H1 (cell line): ENCODE data around the gene LYL1. TPM values are rescaled to one million over a fixed set of nuclear protein-coding genes. Genes with fewer than 3 reads are reported as not detected.

Experiments used
- CTCF ChIA-PET: fragments of 300-600 bp; sonication (Branson Sonifier 250); formaldehyde crosslinking; loops from one replicate; lab custom pipeline; 2021; ENCODE audit not compliant: partially characterized antibody; lab: Charles Lee
- POLR2A ChIA-PET: fragments of 300-600 bp; sonication (Branson Sonifier 250); formaldehyde crosslinking; loops from one replicate; lab custom pipeline; 2021; ENCODE audit warnings: inconsistent platforms; ENCODE audit not compliant: partially characterized antibody; lab: Charles Lee
- DNase-seq, 2 experiments: peaks; one replicate each; pipeline versions ENCODE4 v3.0.0 to v3.0.0-alpha.2; 2010 to 2022; ENCODE audit warnings: low spot score in 2 of 2, low read depth in 1 of 2, mixed read lengths in 1 of 2
- FAIRE-seq: peaks from 2 replicates; lab custom pipeline; 2011; peaks lifted over from hg19 to GRCh38; lab: Jason Lieb, UNC
- H2AFZ ChIP-seq: 2 replicates; pipeline ENCODE4 v1.8.1; 2012; ENCODE audit warnings: low read length, inconsistent platforms
- H2AK5ac ChIP-seq: 2 replicates; pipeline ENCODE4 v1.6.1; 2013; ENCODE audit warnings: low read depth, low read length
- H2BK120ac ChIP-seq: replicated peaks from 2 replicates; pipeline ENCODE3; 2013; ENCODE audit warnings: low read depth, low read length, inconsistent platforms
- H2BK12ac ChIP-seq: 2 replicates; pipeline ENCODE4 v1.6.1; 2013; ENCODE audit warnings: low read depth, low read length
- H2BK15ac ChIP-seq: 2 replicates; pipeline ENCODE4 v1.6.1; 2013; ENCODE audit warnings: low read length
- H2BK20ac ChIP-seq: 2 replicates; pipeline ENCODE4 v1.6.1; 2013; ENCODE audit warnings: low read length
- H2BK5ac ChIP-seq: 2 replicates; pipeline ENCODE4 v1.6.1; 2013; ENCODE audit warnings: low read depth, low read length
- H3K14ac ChIP-seq: 2 replicates; pipeline ENCODE4 v1.6.1; 2013; ENCODE audit warnings: inconsistent platforms; ENCODE audit not compliant: insufficient read length
- H3K18ac ChIP-seq: 2 replicates; pipeline ENCODE4 v1.6.1; 2013; ENCODE audit warnings: low read length; ENCODE audit errors: extremely low read depth
- H3K23ac ChIP-seq: 2 replicates; pipeline ENCODE4 v1.6.1; 2013; ENCODE audit warnings: inconsistent platforms; ENCODE audit not compliant: insufficient read length
- H3K23me2 ChIP-seq: 2 replicates; pipeline ENCODE4 v1.6.1; 2013; ENCODE audit warnings: low read depth, low read length
- H3K27ac ChIP-seq: 2 replicates; pipeline ENCODE4 v1.6.1; 2011; ENCODE audit warnings: low read depth, low read length, inconsistent platforms
- H3K27me3 ChIP-seq, 4 experiments: replicated peaks in 1 of 4; 1 replicate in 1 of 4; 2 replicates in 3 of 4; pipeline versions ENCODE4 v1.6.1 to v1.8.1; 2011 to 2013; ENCODE audit warnings: low read length in 3 of 4, mild to moderate bottlenecking in 3 of 4, inconsistent platforms in 2 of 4, mixed read lengths in 2 of 4, moderate library complexity in 1 of 4; ENCODE audit not compliant: control insufficient read depth in 3 of 4, insufficient read depth in 3 of 4; ENCODE audit errors: extremely low read depth in 1 of 4
- H3K36me3 ChIP-seq, 4 experiments: 2 replicates each; pipeline versions ENCODE4 v1.6.1 to v1.8.1; 2011 to 2013; ENCODE audit warnings: mild to moderate bottlenecking in 4 of 4, low read length in 3 of 4, moderate library complexity in 2 of 4, control low read depth in 1 of 4, inconsistent platforms in 1 of 4; ENCODE audit not compliant: insufficient read depth in 4 of 4, control insufficient read depth in 2 of 4
- H3K4ac ChIP-seq: replicated peaks from 2 replicates; pipeline ENCODE3; 2013; ENCODE audit warnings: low read length, low read depth, mixed read lengths, inconsistent platforms; ENCODE audit not compliant: insufficient read length
- H3K4me1 ChIP-seq, 4 experiments: replicated peaks in 1 of 4; 1 replicate in 1 of 4; 2 replicates in 3 of 4; pipeline versions ENCODE4 v1.6.1 to v1.8.1; 2011 to 2013; ENCODE audit warnings: low read length in 3 of 4, inconsistent platforms in 2 of 4, mixed read lengths in 1 of 4; ENCODE audit not compliant: insufficient read depth in 4 of 4, control insufficient read depth in 3 of 4
- H3K4me2 ChIP-seq, 2 experiments: 2 replicates each; pipeline versions ENCODE4 v1.6.1 to v1.8.1; 2011 to 2013; ENCODE audit warnings: low read depth in 2 of 2, low read length in 2 of 2, control low read depth in 1 of 2, inconsistent platforms in 1 of 2, mild to moderate bottlenecking in 1 of 2; ENCODE audit not compliant: insufficient read depth in 1 of 2
- H3K4me3 ChIP-seq, 4 experiments: fragments of 200-600, 300-600 bp in 1 of 4; sonication (generic), shearing (Covaris generic), sonication (Bioruptor Twin) in 1 of 4; 2 replicates each; pipeline versions ENCODE4 v1.5.1 to v1.8.1; 2011 to 2016; ENCODE audit warnings: low read length in 4 of 4, low read depth in 3 of 4, control low read depth in 2 of 4, inconsistent platforms in 2 of 4, mild to moderate bottlenecking in 2 of 4, mixed read lengths in 1 of 4, moderate library complexity in 1 of 4; ENCODE audit not compliant: insufficient read depth in 2 of 4; ENCODE audit errors: extremely low read depth in 1 of 4
- H3K56ac ChIP-seq: replicated peaks from 2 replicates; pipeline ENCODE3; 2013; ENCODE audit warnings: low read depth, mild to moderate bottlenecking, mixed read lengths, low read length, inconsistent platforms; ENCODE audit not compliant: insufficient read length
- H3K79me1 ChIP-seq: 2 replicates; pipeline ENCODE4 v1.6.1; 2013; ENCODE audit warnings: low read depth, low read length, control low read depth
- H3K79me2 ChIP-seq, 2 experiments: 2 replicates each; pipeline versions ENCODE4 v1.6.1 to v1.8.1; 2012 to 2013; ENCODE audit warnings: low read length in 2 of 2, mild to moderate bottlenecking in 2 of 2, inconsistent platforms in 1 of 2; ENCODE audit not compliant: insufficient read depth in 2 of 2, control insufficient read depth in 1 of 2
- H3K9ac ChIP-seq, 4 experiments: replicated peaks in 1 of 4; 1 replicate in 1 of 4; 2 replicates in 3 of 4; pipeline versions ENCODE4 v1.6.1 to v1.8.1; 2011 to 2013; ENCODE audit warnings: low read depth in 3 of 4, low read length in 3 of 4, control low read depth in 2 of 4, mild to moderate bottlenecking in 2 of 4, moderate library complexity in 2 of 4, inconsistent platforms in 1 of 4; ENCODE audit errors: extremely low read depth in 1 of 4
- H3K9me3 ChIP-seq, 2 experiments: 2 replicates each; pipeline versions ENCODE4 v1.6.1 to v1.8.1; 2012 to 2013; ENCODE audit warnings: mild to moderate bottlenecking in 2 of 2, moderate library complexity in 2 of 2, control low read depth in 1 of 2, inconsistent platforms in 1 of 2, low read depth in 1 of 2, low read length in 1 of 2, mixed read lengths in 1 of 2; ENCODE audit not compliant: insufficient read depth in 2 of 2
- H4K20me1 ChIP-seq, 2 experiments: replicated peaks in 1 of 2; 2 replicates each; pipeline versions ENCODE3 to v1.8.1; 2011 to 2013; ENCODE audit warnings: inconsistent platforms in 2 of 2, low read length in 2 of 2, mild to moderate bottlenecking in 1 of 2; ENCODE audit not compliant: insufficient read depth in 2 of 2, control insufficient read depth in 1 of 2
- H4K5ac ChIP-seq: 2 replicates; pipeline ENCODE4 v1.6.1; 2013; ENCODE audit warnings: low read length, low read depth, mixed read lengths, inconsistent platforms; ENCODE audit not compliant: insufficient read length
- H4K8ac ChIP-seq: 2 replicates; pipeline ENCODE4 v1.8.0; 2013; ENCODE audit warnings: mild to moderate bottlenecking, moderate library complexity, low read length, inconsistent platforms; ENCODE audit not compliant: insufficient read depth; ENCODE audit errors: extremely low read depth
- H4K91ac ChIP-seq: replicated peaks from 2 replicates; pipeline ENCODE3; 2013; ENCODE audit warnings: low read length, mixed read lengths, inconsistent platforms; ENCODE audit not compliant: insufficient read length
- ASH2L ChIP-seq: fragments of 200-600, 300-600 bp; sonication (generic); IDR thresholded peaks from one replicate; pipeline ENCODE4 v1.7.1; 2017; ENCODE audit warnings: low read length
- CTBP2 ChIP-seq: IDR thresholded peaks from 2 replicates; pipeline ENCODE4 v1.7.0; 2011; ENCODE audit warnings: borderline replicate concordance, mild to moderate bottlenecking, moderate library complexity, mixed read lengths, low read length; ENCODE audit not compliant: insufficient read depth, insufficient read length
- E2F6 ChIP-seq: IDR thresholded peaks from 2 replicates; pipeline ENCODE4 v1.6.1; 2012; ENCODE audit warnings: inconsistent platforms
- EP300 ChIP-seq, 2 experiments: IDR thresholded peaks; 1 replicate in 1 of 2; 2 replicates in 1 of 2; pipeline ENCODE4 v1.6.1; 2011 to 2012; ENCODE audit warnings: low read depth in 2 of 2, low read length in 2 of 2, mild to moderate bottlenecking in 2 of 2, borderline replicate concordance in 1 of 2, inconsistent platforms in 1 of 2, moderate library complexity in 1 of 2
- HDAC6 ChIP-seq: IDR thresholded peaks from one replicate; pipeline ENCODE4 v1.7.1; 2012; ENCODE audit warnings: low read depth, mild to moderate bottlenecking, inconsistent platforms, low read length, moderate library complexity
- KDM5A ChIP-seq: fragments of 200-600 bp; IDR thresholded peaks from 2 replicates; pipeline ENCODE4 v1.7.1; 2012; ENCODE audit warnings: mild to moderate bottlenecking, low read length, inconsistent platforms, mixed read lengths
- SRF ChIP-seq: IDR thresholded peaks from 2 replicates; pipeline ENCODE4 v1.6.1; 2011; ENCODE audit warnings: mild to moderate bottlenecking, low read depth, low read length, moderate library complexity
- SUZ12 ChIP-seq: fragments of 200-600 bp; sonication (generic); IDR thresholded peaks from 2 replicates; pipeline ENCODE4 v1.6.1; 2012; ENCODE audit warnings: mild to moderate bottlenecking, inconsistent platforms, low read length, moderate library complexity, mixed read lengths
- TBP ChIP-seq: IDR thresholded peaks from 2 replicates; pipeline ENCODE4 v1.6.1; 2011; ENCODE audit warnings: low read depth, low read length, improper control_type of control experiment
- WGBS, 2 experiments: shearing (Covaris generic) in 1 of 2; methylation state at CpG; one replicate each; pipeline versions ENCODE4 v1.1.6 to v1.1.7; 2013 to 2015; ENCODE audit warnings: low lambda C conversion rate in 2 of 2, mixed read lengths in 2 of 2, inconsistent platforms in 1 of 2, low coverage in 1 of 2, missing lambda C conversion rate in 1 of 2; ENCODE audit not compliant: insufficient replicate concordance in 2 of 2, insufficient coverage in 1 of 2, insufficient read length in 1 of 2; ENCODE audit errors: extremely low coverage in 1 of 2, missing lambda C conversion rate in 1 of 2; 5-methylcytosine and 5-hydroxymethylcytosine counted together
- polyA plus RNA-seq, 7 experiments: library from polyadenylated mRNA; depleted of rRNA in 3 of 7; stranded (reverse) in 5 of 7; unstranded in 2 of 7; fragments of >200 nt in 5 of 7; fragments of 200-250 nt in 2 of 7; gene quantifications; 1 replicate in 5 of 7; 2 replicates in 1 of 7; 4 replicates in 1 of 7; pipeline versions ENCODE4 v1.2.1 to v1.2.3, GENCODE V29; 2011 to 2013; ENCODE audit warnings: missing spikeins in 2 of 7, mixed read lengths in 2 of 7
- total RNA-seq: library from RNA; stranded (reverse); fragmentation: NEBNext Ultra II Directional; extraction: Animal tissue kit (Norgen Biotek cat#: 25700); gene quantifications from 2 replicates; pipeline ENCODE4 v1.2.1, GENCODE V29; 2021

LYL1 gene
- total and polyA plus RNA-seq, 2 of the 8 experiments (the other 6 are each of a cell fraction or from before 2014, with no cell fraction given), result 0.58 to 0.76 TPM

GRCh38 chr19:13060964-13061927 is 41.4 kb downstream of the LYL1 start:
- no peak overlapping the region for H3K4ac ChIP-seq
- H2BK20ac ChIP-seq, result no peak overlapping the region
- no peaks in the 10 kb centered on the region for H3K36me3 ChIP-seq
- 0 out of 2 replicates have a peak overlapping the region, but pooled peaks have one; percentile 44 for H2AFZ ChIP-seq
- no peak overlapping the region for H3K18ac ChIP-seq
- no peak overlapping the region for H2AK5ac ChIP-seq
- peaks cover 56 to 76% (median 72%) of the 10 kb centered on the region in 4 experiments for H3K27me3 ChIP-seq
- peaks cover 0 to 14% (median 9%) of the 10 kb centered on the region in 4 experiments; a peak in 6 of 7 replicates for H3K4me1 ChIP-seq
- no peaks in the 10 kb centered on the region for H3K9me3 ChIP-seq
- H4K20me1 ChIP-seq, result peaks cover 0 to 8% of the 10 kb centered on the region in 2 experiments
- no peaks in the 10 kb centered on the region for H3K79me1 ChIP-seq
- POLR2A ChIA-PET, result interaction anchor here (0.7 to 1.6 kb wide), 7 partner anchors 16 to 91 kb away, joined by 3 to 6 read pairs (median 3); partner anchors contain the start of gene NACC1
- H2BK15ac ChIP-seq, result 0 out of 2 replicates have a peak overlapping the region, but pooled peaks have one; percentile 61
- peak overlapping the region; percentile 61 to 93 for H3K4me2 ChIP-seq
- DNase-seq (peak in 1 of 2 experiments; percentile 97), FAIRE-seq (peak; percentile 39)
- H2BK12ac ChIP-seq, result no peak overlapping the region
- no peak overlapping the region for H3K23ac ChIP-seq
- H3K14ac ChIP-seq, result no peak overlapping the region
- peaks cover 6% of the 10 kb centered on the region; the same call in 1 of the 2 replicates for H3K23me2 ChIP-seq
- H4K91ac ChIP-seq, result no peak overlapping the region
- no peaks in the 10 kb centered on the region for H3K79me2 ChIP-seq
- 3% methylated on average over 37 of the region's 40 CpGs; no CpG with 5 or more reads in 1 of the 2 experiments for WGBS, 2 experiments
- H3K27ac ChIP-seq, result no peak overlapping the region
- H4K5ac ChIP-seq, result no peak overlapping the region
- no peak overlapping the region for H3K56ac ChIP-seq
- H3K9ac ChIP-seq, result no peak overlapping the region
- H2BK120ac ChIP-seq, result no peak overlapping the region
- CTCF ChIA-PET, result interaction anchor here (0.9 to 48.8 kb wide), 21 partner anchors 11 to 214 kb away, joined by 3 to 1145 read pairs (median 8); partner anchors contain the start of genes LYL1 and NFIX
- H2BK5ac ChIP-seq, result no peak overlapping the region
- H4K8ac ChIP-seq, result peak overlapping the region; percentile 14; the same call in 1 of the 2 replicates
- peak overlapping the region; percentile 17 to 60 (median 46); a peak in 7 of 8 replicates for H3K4me3 ChIP-seq
- TF ChIP-seq E2F6 (0 out of 2 replicates have a peak, but pooled peaks have one; percentile 11), KDM5A (no peak), ASH2L (peak; percentile 21), HDAC6 (no peak), TBP (no peak), EP300 (IDR thresholded peaks at IDR 0.05; ENCODE audit: borderline replicate concordance in 1 of 2, low read depth in 2 of 2, low read length in 2 of 2) (peak in 1 of 2 experiments; percentile 46; a peak in 1 of 3 replicates), SUZ12 (peak; percentile 66; the same call in 1 of the 2 replicates), SRF (no peak), CTBP2 (no peak)
